Astrocyte (in vitro differentiated cells and primary cell): Measurements from ENCODE around the gene PCBP3. TPM values are rescaled to one million over a fixed set of nuclear protein-coding genes. Genes with fewer than 3 reads are reported as not detected.

Experiments
- DNase-seq: peaks from one replicate; pipeline ENCODE4 v3.0.0-alpha.2; 2010; ENCODE audit warnings: low read depth
- FAIRE-seq: peaks from 2 replicates; lab custom pipeline; 2011; peaks lifted over from hg19 to GRCh38; lab: Jason Lieb, UNC
- H2AFZ ChIP-seq: 2 replicates; pipeline ENCODE4 v1.6.0; 2012; ENCODE audit warnings: low read depth, low read length, inconsistent platforms
- H3K27ac ChIP-seq: 2 replicates; pipeline ENCODE4 v1.5.1; 2011; ENCODE audit warnings: low read depth, low read length, inconsistent platforms
- H3K27me3 ChIP-seq: 2 replicates; pipeline ENCODE4 v1.6.0; 2011; ENCODE audit warnings: low read length, inconsistent platforms; ENCODE audit not compliant: insufficient read depth
- H3K36me3 ChIP-seq: 2 replicates; pipeline ENCODE4 v1.5.1; 2011; ENCODE audit warnings: low read length, inconsistent platforms; ENCODE audit not compliant: insufficient read depth
- H3K4me1 ChIP-seq: 2 replicates; pipeline ENCODE4 v1.5.1; 2011; ENCODE audit warnings: low read length, inconsistent platforms; ENCODE audit not compliant: insufficient read depth
- H3K4me2 ChIP-seq: 2 replicates; pipeline ENCODE4 v1.6.0; 2012; ENCODE audit warnings: low read length, inconsistent platforms
- H3K4me3 ChIP-seq: 2 replicates; pipeline ENCODE4 v1.5.1; 2011; ENCODE audit warnings: low read depth, mild to moderate bottlenecking, low read length, inconsistent platforms; ENCODE audit not compliant: insufficient read depth
- H3K79me2 ChIP-seq: 2 replicates; pipeline ENCODE4 v1.6.0; 2012; ENCODE audit warnings: mild to moderate bottlenecking, low read length, inconsistent platforms; ENCODE audit not compliant: insufficient read depth
- H3K9ac ChIP-seq: 2 replicates; pipeline ENCODE4 v1.6.0; 2012; ENCODE audit warnings: mild to moderate bottlenecking, low read length, inconsistent platforms
- H3K9me3 ChIP-seq: 2 replicates; pipeline ENCODE4 v1.5.1; 2012; ENCODE audit warnings: low read depth, mild to moderate bottlenecking, low read length, inconsistent platforms; ENCODE audit not compliant: insufficient read depth
- H4K20me1 ChIP-seq: 2 replicates; pipeline ENCODE4 v1.6.0; 2012; ENCODE audit warnings: low read length, inconsistent platforms; ENCODE audit not compliant: insufficient read depth
- H3K27ac Mint-ChIP-seq: one replicate; pipeline ENCODE4 v1.8.0; 2021; ENCODE audit warnings: mild to moderate bottlenecking, mixed read lengths; ENCODE audit not compliant: unreplicated experiment
- H3K27me3 Mint-ChIP-seq: one replicate; pipeline ENCODE4 v1.8.0; 2021; ENCODE audit warnings: low read depth, mixed read lengths; ENCODE audit not compliant: unreplicated experiment
- H3K36me3 Mint-ChIP-seq: one replicate; pipeline ENCODE4 v1.8.0; 2021; ENCODE audit warnings: low read depth, mixed read lengths; ENCODE audit not compliant: unreplicated experiment
- H3K4me1 Mint-ChIP-seq: one replicate; pipeline ENCODE4 v1.8.0; 2021; ENCODE audit warnings: low read depth, mixed read lengths; ENCODE audit not compliant: unreplicated experiment
- H3K4me3 Mint-ChIP-seq: one replicate; pipeline ENCODE4 v1.8.0; 2021; ENCODE audit warnings: mild to moderate bottlenecking, moderate library complexity, mixed read lengths; ENCODE audit not compliant: unreplicated experiment
- H3K9me3 Mint-ChIP-seq: one replicate; pipeline ENCODE4 v1.8.0; 2021; ENCODE audit warnings: mild to moderate bottlenecking, mixed read lengths; ENCODE audit not compliant: unreplicated experiment
- EZH2 ChIP-seq: IDR thresholded peaks from 2 replicates; pipeline ENCODE4 v1.6.1; 2012; ENCODE audit warnings: mild to moderate bottlenecking, low read length, inconsistent platforms; ENCODE audit not compliant: insufficient read depth
- total RNA-seq: library from RNA; stranded (reverse); gene quantifications from 2 replicates; pipeline ENCODE4 v1.2.1, GENCODE V29; 2021
- TF ChIP-seq, protein P1 (sequence below): IDR thresholded peaks from 2 replicates; pipeline ENCODE4 v1.5.1; 2011; ENCODE audit warnings: low read depth, mild to moderate bottlenecking, inconsistent platforms, low read length, moderate library complexity; ENCODE audit not compliant: insufficient read depth

The PCBP3 gene
- total RNA-seq, 1 donor from 2014 or later, result 1.8 TPM

DNA sequence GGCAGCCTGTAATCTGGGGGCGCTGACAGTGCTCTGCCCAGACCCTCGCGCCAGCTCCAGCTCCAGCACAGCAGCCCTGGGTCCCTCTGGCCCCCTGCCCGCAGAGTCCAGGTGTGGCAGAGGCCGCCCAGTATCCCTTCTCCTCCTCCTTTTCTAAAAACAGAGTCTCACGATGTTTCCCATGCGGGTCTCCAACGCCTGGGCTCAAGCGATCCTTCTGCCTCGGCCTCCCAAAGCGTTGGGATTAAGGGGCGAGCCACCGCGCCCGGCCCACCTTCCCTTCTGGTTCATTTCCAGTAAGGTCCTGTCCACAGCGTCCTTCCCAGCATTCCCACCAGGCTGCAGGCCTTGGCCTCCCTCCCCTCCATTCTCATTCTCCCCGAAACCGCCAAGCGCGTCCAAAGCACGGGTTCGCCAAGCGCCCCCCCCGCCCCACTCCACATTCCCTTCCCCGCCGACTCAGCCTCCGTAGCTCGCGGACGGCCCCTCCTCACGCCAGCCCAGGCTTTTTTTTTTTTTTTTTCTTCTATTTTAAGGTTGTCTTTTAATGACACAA lies 2.0 kb upstream of the PCBP3 start:
- FAIRE-seq, result no peak
- peaks cover 24% of the 10 kb centered on the region for H3K27me3 Mint-ChIP-seq
- peaks cover 2% of the 10 kb centered on the region for H3K4me1 Mint-ChIP-seq

DNA sequence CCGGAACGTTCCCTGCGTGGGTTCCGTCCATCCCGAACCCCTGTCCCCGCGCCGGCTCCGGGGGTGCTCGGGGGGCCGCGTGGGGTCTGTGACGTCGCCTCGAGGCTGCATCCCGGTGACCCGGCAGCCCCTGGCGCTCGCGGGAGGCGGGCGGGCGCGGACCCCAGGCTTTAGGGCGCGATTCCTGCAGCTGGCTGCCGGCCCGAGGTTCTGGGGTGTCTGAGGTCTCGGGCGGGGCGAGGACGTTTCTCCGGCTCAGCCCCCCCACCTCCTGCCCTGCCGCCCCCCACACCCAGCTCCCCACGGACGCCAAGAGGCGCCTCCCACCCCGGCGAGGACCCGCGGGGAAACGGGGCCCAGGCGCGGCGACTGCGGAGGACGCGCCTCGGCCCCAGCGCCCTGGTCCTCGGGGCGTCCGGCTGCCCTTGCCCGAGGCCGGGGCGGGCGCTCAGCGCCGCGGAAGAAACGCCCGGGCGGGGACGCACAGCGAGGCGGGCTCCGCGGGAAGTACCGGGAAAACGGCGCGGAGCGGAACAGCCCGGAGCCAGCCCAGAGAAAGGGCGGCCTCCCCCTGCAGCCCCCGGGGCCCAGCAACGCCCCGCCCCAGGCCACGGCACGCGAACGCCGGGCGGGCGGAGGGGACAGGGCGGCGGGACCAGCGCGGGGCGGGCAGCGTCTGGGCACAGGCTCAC lies 1.3 kb upstream of the PCBP3 start:
- H3K27ac Mint-ChIP-seq, result no peak overlapping the region
- FAIRE-seq, result no peak
- H3K27me3 Mint-ChIP-seq, result peaks cover 27% of the 10 kb centered on the region
- Histone ChIP-seq H3K4me1 (peaks cover 23% of the 10 kb centered on the region), H3K27ac (no peak overlapping the region), H4K20me1 (peaks cover 26% of the 10 kb centered on the region), H3K4me2 (peak overlapping the region; percentile 59), H3K36me3 (no peaks in the 10 kb centered on the region), H3K27me3 (no peaks in the 10 kb centered on the region), H3K4me3 (no peak overlapping the region), H3K9me3 (no peaks in the 10 kb centered on the region), H2AFZ (peak overlapping the region; percentile 56), H3K9ac (peak overlapping the region; percentile 27), H3K79me2 (peaks cover 3% of the 10 kb centered on the region)
- no peak overlapping the region for H3K4me3 Mint-ChIP-seq
- no peaks in the 10 kb centered on the region for H3K36me3 Mint-ChIP-seq
- TF ChIP-seq, protein P1, sequence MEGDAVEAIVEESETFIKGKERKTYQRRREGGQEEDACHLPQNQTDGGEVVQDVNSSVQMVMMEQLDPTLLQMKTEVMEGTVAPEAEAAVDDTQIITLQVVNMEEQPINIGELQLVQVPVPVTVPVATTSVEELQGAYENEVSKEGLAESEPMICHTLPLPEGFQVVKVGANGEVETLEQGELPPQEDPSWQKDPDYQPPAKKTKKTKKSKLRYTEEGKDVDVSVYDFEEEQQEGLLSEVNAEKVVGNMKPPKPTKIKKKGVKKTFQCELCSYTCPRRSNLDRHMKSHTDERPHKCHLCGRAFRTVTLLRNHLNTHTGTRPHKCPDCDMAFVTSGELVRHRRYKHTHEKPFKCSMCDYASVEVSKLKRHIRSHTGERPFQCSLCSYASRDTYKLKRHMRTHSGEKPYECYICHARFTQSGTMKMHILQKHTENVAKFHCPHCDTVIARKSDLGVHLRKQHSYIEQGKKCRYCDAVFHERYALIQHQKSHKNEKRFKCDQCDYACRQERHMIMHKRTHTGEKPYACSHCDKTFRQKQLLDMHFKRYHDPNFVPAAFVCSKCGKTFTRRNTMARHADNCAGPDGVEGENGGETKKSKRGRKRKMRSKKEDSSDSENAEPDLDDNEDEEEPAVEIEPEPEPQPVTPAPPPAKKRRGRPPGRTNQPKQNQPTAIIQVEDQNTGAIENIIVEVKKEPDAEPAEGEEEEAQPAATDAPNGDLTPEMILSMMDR, result no peak
- peak; percentile 59 for TF ChIP-seq EZH2
- DNase-seq, result no peak
- H3K4me1 Mint-ChIP-seq, result peaks cover 2% of the 10 kb centered on the region
- H3K9me3 Mint-ChIP-seq, result no peaks in the 10 kb centered on the region

More for the DNA sequence above, 2.0 kb upstream of the PCBP3 start:
- no peak for DNase-seq
- Histone ChIP-seq H3K9me3 (no peaks in the 10 kb centered on the region), H3K27me3 (no peaks in the 10 kb centered on the region), H3K9ac (peak overlapping the region; percentile 23), H3K4me3 (no peak overlapping the region), H2AFZ (peak overlapping the region; percentile 43), H3K36me3 (no peaks in the 10 kb centered on the region), H3K4me1 (peaks cover 23% of the 10 kb centered on the region), H3K4me2 (peak overlapping the region; percentile 59), H4K20me1 (peaks cover 19% of the 10 kb centered on the region), H3K27ac (peak overlapping the region; percentile 50), H3K79me2 (no peaks in the 10 kb centered on the region)
- TF ChIP-seq, protein P1, result no peak
- TF ChIP-seq EZH2, result no peak
- Mint-ChIP-seq H3K9me3 (no peaks in the 10 kb centered on the region), H3K27ac (peak overlapping the region; percentile 47), H3K4me3 (peak overlapping the region; percentile 20), H3K36me3 (peaks cover 1% of the 10 kb centered on the region)
